Measurements from ENCODE around the gene BABAM2. TPM values are rescaled to one million over a fixed set of nuclear protein-coding genes. Genes with fewer than 3 reads are reported as not detected.

BABAM2 gene
- total RNA-seq, 1 experiment from 2014 or later, result 40.8 TPM

GRCh38 chr2:28358668-28359201 lies 468.2 kb downstream of the BABAM2 start:
- no peaks in the 10 kb centered on the region for H3K4me1 ChIP-seq (ENCODE audit: low read length)
- H3K27me3 ChIP-seq (ENCODE audit: low read length), result no peaks in the 10 kb centered on the region
- no peak overlapping the region for H3K4me3 ChIP-seq (ENCODE audit: low read length)
- no peaks in the 10 kb centered on the region for H3K36me3 ChIP-seq (ENCODE audit: insufficient read depth, low read length)
- no peak overlapping the region for H2AFZ ChIP-seq (ENCODE audit: low read length)
- H3K9ac ChIP-seq (ENCODE audit: low read length), result no peak overlapping the region
- H3K79me2 ChIP-seq (ENCODE audit: low read length), result no peaks in the 10 kb centered on the region
- no peak overlapping the region for H3K27ac ChIP-seq (ENCODE audit: low read length)
- no peaks in the 10 kb centered on the region for H3K9me2 ChIP-seq (replicated peaks; ENCODE audit: insufficient read depth, low read length)
- DNase-seq, result no peak
- H4K20me1 ChIP-seq (ENCODE audit: insufficient read depth, low read depth, low read length), result no peaks in the 10 kb centered on the region
- no peaks in the 10 kb centered on the region for H3K9me3 ChIP-seq (ENCODE audit: low read length)
- no peak overlapping the region for H3K4me2 ChIP-seq (ENCODE audit: low read depth, low read length, poor library complexity, severe bottlenecking)

GRCh38 chr2:28359222-28360057 lies 468.9 kb downstream of the BABAM2 start:
- H3K79me2 ChIP-seq (ENCODE audit: low read length), result no peaks in the 10 kb centered on the region
- no peaks in the 10 kb centered on the region for H3K9me3 ChIP-seq (ENCODE audit: low read length)
- no peak overlapping the region for H3K9ac ChIP-seq (ENCODE audit: low read length)
- no peak overlapping the region for H3K27ac ChIP-seq (ENCODE audit: low read length)
- H3K4me3 ChIP-seq (ENCODE audit: low read length), result no peak overlapping the region
- no peaks in the 10 kb centered on the region for H3K9me2 ChIP-seq (replicated peaks; ENCODE audit: insufficient read depth, low read length)
- no peak overlapping the region for H3K4me2 ChIP-seq (ENCODE audit: low read depth, low read length, poor library complexity, severe bottlenecking)
- DNase-seq, result no peak
- H3K36me3 ChIP-seq (ENCODE audit: insufficient read depth, low read length), result no peaks in the 10 kb centered on the region
- no peaks in the 10 kb centered on the region for H3K27me3 ChIP-seq (ENCODE audit: low read length)
- H4K20me1 ChIP-seq (ENCODE audit: insufficient read depth, low read depth, low read length), result no peaks in the 10 kb centered on the region
- no peaks in the 10 kb centered on the region for H3K4me1 ChIP-seq (ENCODE audit: low read length)
- H2AFZ ChIP-seq (ENCODE audit: low read length), result no peak overlapping the region

DNA sequence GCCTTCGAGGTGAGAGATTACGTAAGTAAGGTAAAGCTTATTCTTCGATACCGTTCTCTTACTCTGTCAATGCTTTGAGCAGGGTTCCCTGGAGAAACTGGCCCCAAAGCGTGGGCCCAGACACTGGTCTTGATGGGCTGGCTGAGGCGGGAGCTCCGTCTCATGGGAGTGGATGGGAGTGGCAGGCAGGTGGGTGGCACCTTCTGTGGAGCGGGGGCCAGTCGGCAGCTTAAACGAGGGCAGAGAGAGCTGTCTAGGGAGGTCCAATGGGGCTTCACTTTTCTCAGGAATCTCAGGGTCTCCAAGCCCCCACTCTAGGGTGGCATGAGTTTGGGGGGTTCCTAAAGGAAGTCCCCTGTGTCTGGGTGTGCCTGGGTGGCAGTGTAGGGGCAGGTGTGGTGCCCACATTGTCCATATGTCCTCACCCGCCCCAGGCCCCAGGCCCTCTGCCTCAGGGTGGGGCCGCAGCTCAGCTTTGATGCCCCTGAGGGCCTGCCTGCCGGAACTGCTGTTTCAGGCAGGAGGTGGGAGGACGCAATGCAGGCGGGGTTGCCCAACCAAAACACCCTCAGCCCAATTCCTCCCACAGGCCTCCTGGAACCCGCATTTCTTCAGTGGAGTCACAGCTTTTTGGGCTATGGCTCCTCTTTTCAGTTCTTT lies 469.7 kb downstream of the BABAM2 start:
- Histone ChIP-seq H2AFZ (ENCODE audit: low read length) (no peak overlapping the region), H3K4me3 (ENCODE audit: low read length) (no peak overlapping the region), H3K9ac (ENCODE audit: low read length) (no peak overlapping the region), H3K4me1 (ENCODE audit: low read length) (no peaks in the 10 kb centered on the region), H3K36me3 (ENCODE audit: insufficient read depth, low read length) (no peaks in the 10 kb centered on the region), H4K20me1 (ENCODE audit: insufficient read depth, low read depth, low read length) (no peaks in the 10 kb centered on the region), H3K27me3 (ENCODE audit: low read length) (no peaks in the 10 kb centered on the region), H3K9me3 (ENCODE audit: low read length) (no peaks in the 10 kb centered on the region), H3K79me2 (ENCODE audit: low read length) (no peaks in the 10 kb centered on the region), H3K9me2 (replicated peaks; ENCODE audit: insufficient read depth, low read length) (no peaks in the 10 kb centered on the region), H3K27ac (ENCODE audit: low read length) (no peak overlapping the region), H3K4me2 (ENCODE audit: low read depth, low read length, poor library complexity, severe bottlenecking) (no peak overlapping the region)
- DNase-seq, result no peak

DNA sequence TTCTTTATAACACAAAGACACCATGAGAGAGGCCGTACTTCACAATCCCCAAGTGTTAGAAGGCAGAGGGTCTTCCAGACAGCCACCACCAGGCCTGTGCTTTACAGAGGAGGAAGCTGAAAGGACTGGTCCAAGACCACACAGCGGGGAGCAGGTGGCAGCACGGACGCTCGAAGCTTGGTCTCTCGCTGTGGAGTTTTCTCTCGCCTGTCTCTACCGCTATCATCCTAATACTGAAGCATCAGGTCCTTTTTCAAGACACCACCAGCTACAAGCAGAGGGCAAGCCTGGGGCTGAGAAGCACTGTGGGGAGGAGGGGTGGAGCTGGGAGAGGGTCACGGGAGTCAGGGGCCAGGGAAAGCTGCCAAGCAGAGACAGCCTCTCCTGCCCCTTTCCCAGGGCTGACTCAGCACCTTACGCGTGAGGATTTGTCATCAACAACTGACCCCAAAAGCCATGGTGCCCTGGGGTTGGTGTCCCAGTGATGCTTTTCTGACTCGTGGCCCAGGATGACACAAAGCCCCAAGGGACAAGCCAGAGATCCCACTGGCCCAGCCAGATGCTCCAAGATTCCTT lies 470.3 kb downstream of the BABAM2 start:
- H3K27me3 ChIP-seq (ENCODE audit: low read length), result no peaks in the 10 kb centered on the region
- DNase-seq, result no peak
- no peaks in the 10 kb centered on the region for H3K4me1 ChIP-seq (ENCODE audit: low read length)
- H3K79me2 ChIP-seq (ENCODE audit: low read length), result no peaks in the 10 kb centered on the region
- no peaks in the 10 kb centered on the region for H3K36me3 ChIP-seq (ENCODE audit: insufficient read depth, low read length)
- H4K20me1 ChIP-seq (ENCODE audit: insufficient read depth, low read depth, low read length), result no peaks in the 10 kb centered on the region
- no peak overlapping the region for H3K27ac ChIP-seq (ENCODE audit: low read length)
- H3K9me2 ChIP-seq (replicated peaks; ENCODE audit: insufficient read depth, low read length), result no peaks in the 10 kb centered on the region
- no peaks in the 10 kb centered on the region for H3K9me3 ChIP-seq (ENCODE audit: low read length)
- no peak overlapping the region for H3K4me2 ChIP-seq (ENCODE audit: low read depth, low read length, poor library complexity, severe bottlenecking)
- H3K4me3 ChIP-seq (ENCODE audit: low read length), result no peak overlapping the region
- H3K9ac ChIP-seq (ENCODE audit: low read length), result no peak overlapping the region
- no peak overlapping the region for H2AFZ ChIP-seq (ENCODE audit: low read length)

DNA sequence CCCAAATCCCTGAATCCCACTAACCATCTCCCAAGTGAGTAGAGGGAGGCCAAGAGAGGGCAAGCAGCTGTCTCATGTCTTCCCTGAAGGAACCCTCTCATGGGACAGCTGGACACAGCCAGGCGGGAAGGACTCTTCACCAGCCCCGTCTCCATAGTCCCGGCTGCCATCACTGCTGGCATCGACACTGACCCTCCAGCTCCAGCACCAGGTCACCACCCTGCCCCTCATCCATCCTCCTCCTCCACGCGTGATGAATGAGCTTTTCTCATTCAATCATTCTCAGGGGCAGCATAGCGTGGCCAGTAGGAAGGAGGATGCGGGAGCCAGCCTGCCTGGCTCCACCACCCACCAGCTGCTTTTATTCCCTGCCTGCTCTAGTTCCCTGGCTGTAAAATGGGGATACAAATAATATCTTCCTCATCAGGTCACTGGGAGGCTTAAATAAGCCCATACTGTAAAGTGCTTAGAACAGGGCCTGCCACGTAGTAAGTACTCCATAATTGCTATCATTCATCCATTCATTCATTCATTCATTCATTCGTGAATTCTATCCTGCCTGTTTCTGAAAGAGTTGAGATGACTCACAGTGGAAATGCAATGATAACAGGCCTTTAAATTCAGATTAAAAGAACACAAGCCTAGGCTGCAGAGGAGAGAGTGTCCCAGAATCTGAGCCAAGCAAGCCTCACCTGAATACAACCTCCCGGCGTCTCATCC lies 471.6 kb downstream of the BABAM2 start:
- Histone ChIP-seq H3K9me2 (replicated peaks; ENCODE audit: insufficient read depth, low read length) (no peaks in the 10 kb centered on the region), H3K27ac (ENCODE audit: low read length) (no peak overlapping the region), H3K36me3 (ENCODE audit: insufficient read depth, low read length) (no peaks in the 10 kb centered on the region), H3K4me2 (ENCODE audit: low read depth, low read length, poor library complexity, severe bottlenecking) (no peak overlapping the region), H2AFZ (ENCODE audit: low read length) (no peak overlapping the region), H3K4me1 (ENCODE audit: low read length) (no peaks in the 10 kb centered on the region), H4K20me1 (ENCODE audit: insufficient read depth, low read depth, low read length) (no peaks in the 10 kb centered on the region), H3K79me2 (ENCODE audit: low read length) (no peaks in the 10 kb centered on the region), H3K4me3 (ENCODE audit: low read length) (no peak overlapping the region), H3K9ac (ENCODE audit: low read length) (no peak overlapping the region), H3K9me3 (ENCODE audit: low read length) (no peaks in the 10 kb centered on the region), H3K27me3 (ENCODE audit: low read length) (no peaks in the 10 kb centered on the region)
- no peak for DNase-seq

DNA sequence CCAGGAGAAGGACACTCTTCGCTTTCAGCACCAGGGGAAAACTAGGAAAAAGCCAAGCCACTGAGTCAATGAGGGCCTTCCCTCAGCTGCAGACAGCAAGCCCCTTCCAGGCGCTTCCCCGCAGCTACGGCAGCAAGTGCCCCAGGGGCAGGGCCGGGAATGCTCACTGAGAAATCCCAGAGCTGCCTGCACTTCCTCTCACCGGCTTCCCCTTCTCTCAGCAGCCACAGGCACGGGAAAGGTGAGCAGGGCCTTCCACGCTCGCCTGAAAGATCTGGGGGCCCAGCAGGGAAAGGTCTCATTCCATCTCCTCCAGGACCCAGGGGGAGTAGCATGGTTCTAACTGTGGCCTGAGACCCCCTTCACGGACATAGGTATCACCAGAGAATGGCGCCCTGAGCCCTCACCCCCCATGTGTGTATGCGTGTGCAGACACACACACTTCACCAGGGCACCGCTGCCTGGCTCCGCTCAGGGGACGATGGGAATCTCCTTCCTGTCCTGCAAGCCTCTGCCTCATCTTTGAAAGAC lies 472.5 kb downstream of the BABAM2 start:
- Histone ChIP-seq H3K9me3 (ENCODE audit: low read length) (no peaks in the 10 kb centered on the region), H3K9ac (ENCODE audit: low read length) (no peak overlapping the region), H3K4me2 (ENCODE audit: low read depth, low read length, poor library complexity, severe bottlenecking) (no peak overlapping the region), H2AFZ (ENCODE audit: low read length) (no peak overlapping the region), H4K20me1 (ENCODE audit: insufficient read depth, low read depth, low read length) (no peaks in the 10 kb centered on the region), H3K4me1 (ENCODE audit: low read length) (no peaks in the 10 kb centered on the region), H3K36me3 (ENCODE audit: insufficient read depth, low read length) (no peaks in the 10 kb centered on the region), H3K27ac (ENCODE audit: low read length) (no peak overlapping the region), H3K4me3 (ENCODE audit: low read length) (no peak overlapping the region), H3K9me2 (replicated peaks; ENCODE audit: insufficient read depth, low read length) (no peaks in the 10 kb centered on the region), H3K79me2 (ENCODE audit: low read length) (no peaks in the 10 kb centered on the region), H3K27me3 (ENCODE audit: low read length) (no peaks in the 10 kb centered on the region)
- DNase-seq, result no peak

DNA sequence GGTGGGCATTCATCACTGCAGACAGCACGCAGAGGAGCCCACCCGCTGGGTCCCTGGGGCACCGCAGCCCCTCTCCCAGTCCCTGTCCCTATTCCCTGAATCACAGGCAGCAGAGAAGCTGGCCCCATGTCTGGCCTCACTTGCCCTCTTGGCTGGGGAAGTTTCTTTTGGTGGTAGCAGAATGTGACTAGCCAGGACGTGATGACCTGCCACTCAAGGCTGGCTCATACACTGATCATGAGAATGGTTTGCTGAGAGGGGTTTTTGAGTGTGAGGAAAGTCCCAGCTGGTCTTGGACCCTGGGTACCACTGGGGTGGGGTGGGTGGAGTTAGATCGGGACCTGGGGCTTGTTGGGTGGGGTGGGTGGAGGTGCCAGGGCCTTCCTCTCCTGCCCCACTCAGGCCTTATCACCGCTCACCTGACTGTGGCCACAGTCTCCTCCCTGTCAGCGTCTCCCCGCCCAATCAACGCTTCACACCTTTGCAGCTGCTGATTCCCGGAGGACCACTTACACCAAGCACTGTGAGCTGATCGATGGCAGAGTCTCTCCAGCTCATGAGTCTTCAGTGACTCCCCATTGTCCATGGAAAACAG lies 473.3 kb downstream of the BABAM2 start:
- no peaks in the 10 kb centered on the region for H3K36me3 ChIP-seq (ENCODE audit: insufficient read depth, low read length)
- no peaks in the 10 kb centered on the region for H4K20me1 ChIP-seq (ENCODE audit: insufficient read depth, low read depth, low read length)
- H3K79me2 ChIP-seq (ENCODE audit: low read length), result no peaks in the 10 kb centered on the region
- no peak overlapping the region for H3K27ac ChIP-seq (ENCODE audit: low read length)
- no peaks in the 10 kb centered on the region for H3K9me2 ChIP-seq (replicated peaks; ENCODE audit: insufficient read depth, low read length)
- H3K9me3 ChIP-seq (ENCODE audit: low read length), result no peaks in the 10 kb centered on the region
- no peak overlapping the region for H3K4me2 ChIP-seq (ENCODE audit: low read depth, low read length, poor library complexity, severe bottlenecking)
- H3K4me3 ChIP-seq (ENCODE audit: low read length), result no peak overlapping the region
- no peak overlapping the region for H2AFZ ChIP-seq (ENCODE audit: low read length)
- H3K27me3 ChIP-seq (ENCODE audit: low read length), result no peaks in the 10 kb centered on the region
- DNase-seq, result no peak
- no peaks in the 10 kb centered on the region for H3K4me1 ChIP-seq (ENCODE audit: low read length)
- H3K9ac ChIP-seq (ENCODE audit: low read length), result no peak overlapping the region
